Trophoblast cell (in vitro differentiated cells and primary cell): ENCODE results near the gene P4HTM.

Experiments
- DNase-seq, 2 donors: peaks; one replicate each; pipeline ENCODE4 v3.0.0-alpha.2; 2016
- H2AFZ ChIP-seq: 2 replicates; pipeline ENCODE4 v1.6.1; 2013; ENCODE audit warnings: low read length, moderate library complexity, mild to moderate bottlenecking; ENCODE audit not compliant: insufficient read depth, poor library complexity
- H2AK5ac ChIP-seq: 2 replicates; pipeline ENCODE4 v1.6.1; 2013; ENCODE audit warnings: mild to moderate bottlenecking, low read length
- H2BK120ac ChIP-seq: 2 replicates; pipeline ENCODE4 v1.6.1; 2013; ENCODE audit warnings: low read length, mild to moderate bottlenecking, moderate library complexity; ENCODE audit not compliant: insufficient read depth, poor library complexity
- H2BK12ac ChIP-seq: 2 replicates; pipeline ENCODE4 v1.6.1; 2013; ENCODE audit warnings: mild to moderate bottlenecking, low read length, moderate library complexity
- H2BK5ac ChIP-seq: 2 replicates; pipeline ENCODE4 v1.6.1; 2013; ENCODE audit warnings: low read length, low read depth, moderate library complexity, mild to moderate bottlenecking; ENCODE audit not compliant: poor library complexity
- H3K14ac ChIP-seq: 2 replicates; pipeline ENCODE4 v1.6.1; 2013; ENCODE audit warnings: mild to moderate bottlenecking, low read length
- H3K18ac ChIP-seq: 2 replicates; pipeline ENCODE4 v1.6.1; 2013; ENCODE audit warnings: mild to moderate bottlenecking, low read length
- H3K23ac ChIP-seq: 2 replicates; pipeline ENCODE4 v1.6.1; 2013; ENCODE audit warnings: low read length
- H3K27ac ChIP-seq: 2 replicates; pipeline ENCODE4 v1.5.1; 2013; ENCODE audit warnings: low read depth, mild to moderate bottlenecking, inconsistent platforms, low read length, moderate library complexity
- H3K27me3 ChIP-seq: 2 replicates; pipeline ENCODE4 v1.6.1; 2013; ENCODE audit warnings: inconsistent platforms, mild to moderate bottlenecking, low read length, moderate library complexity; ENCODE audit not compliant: insufficient read depth
- H3K36me3 ChIP-seq, 2 experiments: 1 replicate in 1 of 2; 2 replicates in 1 of 2; pipeline ENCODE4 v1.6.1; 2013; ENCODE audit warnings: low read length in 2 of 2, mild to moderate bottlenecking in 2 of 2, moderate library complexity in 1 of 2; ENCODE audit not compliant: insufficient read depth in 2 of 2, control insufficient read depth in 1 of 2
- H3K4ac ChIP-seq: 2 replicates; pipeline ENCODE4 v1.6.1; 2013; ENCODE audit warnings: low read depth, mild to moderate bottlenecking, low read length, moderate library complexity
- H3K4me1 ChIP-seq, 2 experiments: 1 replicate in 1 of 2; 2 replicates in 1 of 2; pipeline ENCODE4 v1.6.1; 2013; ENCODE audit warnings: low read length in 2 of 2, mild to moderate bottlenecking in 2 of 2, moderate library complexity in 1 of 2; ENCODE audit not compliant: insufficient read depth in 2 of 2, control insufficient read depth in 1 of 2
- H3K4me2 ChIP-seq: 2 replicates; pipeline ENCODE4 v1.6.1; 2013; ENCODE audit warnings: inconsistent platforms, mild to moderate bottlenecking, low read length, moderate library complexity
- H3K4me3 ChIP-seq: 2 replicates; pipeline ENCODE4 v1.5.1; 2013; ENCODE audit warnings: mild to moderate bottlenecking, low read depth, low read length, inconsistent platforms
- H3K79me1 ChIP-seq: one replicate; pipeline ENCODE4 v1.6.1; 2013; ENCODE audit warnings: low read length
- H3K79me2 ChIP-seq: 2 replicates; pipeline ENCODE4 v1.6.1; 2013; ENCODE audit warnings: low read length, mild to moderate bottlenecking; ENCODE audit not compliant: control insufficient read depth, insufficient read depth, poor library complexity
- H3K9ac ChIP-seq: 2 replicates; pipeline ENCODE4 v1.6.1; 2013; ENCODE audit warnings: mild to moderate bottlenecking, low read length
- H3K9me3 ChIP-seq: 2 replicates; pipeline ENCODE4 v1.6.1; 2013; ENCODE audit warnings: low read depth, mild to moderate bottlenecking, control low read depth, inconsistent platforms, low read length; ENCODE audit not compliant: insufficient read depth
- H4K12ac ChIP-seq: 2 replicates; pipeline ENCODE4 v1.6.1; 2013; ENCODE audit warnings: low read depth, mild to moderate bottlenecking, low read length, moderate library complexity
- H4K8ac ChIP-seq: 2 replicates; pipeline ENCODE4 v1.6.1; 2013; ENCODE audit warnings: low read depth, mild to moderate bottlenecking, low read length, moderate library complexity
- H4K91ac ChIP-seq: one replicate; pipeline ENCODE4 v1.6.1; 2013; ENCODE audit warnings: low read depth, mild to moderate bottlenecking, low read length, moderate library complexity
- WGBS: extraction: QIAGEN DNeasy Blood & Tissue Kit; methylation state at CpG from one replicate; pipeline ENCODE4 v1.1.7; 2013; ENCODE audit warnings: missing lambda C conversion rate; ENCODE audit not compliant: insufficient read length, insufficient coverage; ENCODE audit errors: extremely low coverage; 5-methylcytosine and 5-hydroxymethylcytosine counted together

P4HTM gene

DNA sequence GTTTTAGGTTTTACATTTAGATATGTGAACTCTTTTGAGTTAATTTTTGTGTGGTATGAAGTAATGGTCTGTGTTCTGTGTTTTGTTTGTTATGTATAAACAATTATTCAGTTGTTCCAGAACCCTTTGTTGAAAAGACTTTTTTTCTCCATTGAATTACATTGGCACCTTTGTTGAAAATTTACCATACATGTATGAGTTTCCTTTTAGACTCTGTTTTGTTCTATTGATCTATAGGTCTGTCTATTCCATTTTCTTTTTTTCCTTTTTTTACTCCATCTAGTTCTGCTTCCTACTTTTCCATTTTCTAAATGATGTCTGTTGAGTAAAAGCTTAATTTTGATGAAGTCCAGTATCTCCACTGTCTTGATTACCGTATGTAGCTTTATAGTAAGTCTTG, 40.0 kb upstream of the P4HTM start:
- H2AFZ ChIP-seq = no peak overlapping the region
- no peaks in the 10 kb centered on the region for H3K4me1 ChIP-seq
- H3K9ac ChIP-seq = no peak overlapping the region
- H4K91ac ChIP-seq = no peak overlapping the region
- H4K8ac ChIP-seq = no peak overlapping the region
- H2AK5ac ChIP-seq = no peak overlapping the region
- H3K79me2 ChIP-seq = no peaks in the 10 kb centered on the region
- no peak overlapping the region for H2BK5ac ChIP-seq
- H3K27ac ChIP-seq = no peak overlapping the region
- H2BK12ac ChIP-seq = no peak overlapping the region
- no peaks in the 10 kb centered on the region for H3K9me3 ChIP-seq
- H3K27me3 ChIP-seq = no peaks in the 10 kb centered on the region
- peaks cover 7 to 8% of the 10 kb centered on the region in 2 experiments for H3K36me3 ChIP-seq
- H3K4me3 ChIP-seq = no peak overlapping the region
- no peaks in the 10 kb centered on the region for H3K79me1 ChIP-seq
- H4K12ac ChIP-seq = no peak overlapping the region
- no peak for DNase-seq
- H3K23ac ChIP-seq = no peak overlapping the region
- no peak overlapping the region for H3K4me2 ChIP-seq
- H3K14ac ChIP-seq = no peak overlapping the region
- no peak overlapping the region for H3K18ac ChIP-seq
- H3K4ac ChIP-seq = no peak overlapping the region
- no CpG with 5 or more reads among the region's 1 CpG for WGBS
- no peak overlapping the region for H2BK120ac ChIP-seq

DNA sequence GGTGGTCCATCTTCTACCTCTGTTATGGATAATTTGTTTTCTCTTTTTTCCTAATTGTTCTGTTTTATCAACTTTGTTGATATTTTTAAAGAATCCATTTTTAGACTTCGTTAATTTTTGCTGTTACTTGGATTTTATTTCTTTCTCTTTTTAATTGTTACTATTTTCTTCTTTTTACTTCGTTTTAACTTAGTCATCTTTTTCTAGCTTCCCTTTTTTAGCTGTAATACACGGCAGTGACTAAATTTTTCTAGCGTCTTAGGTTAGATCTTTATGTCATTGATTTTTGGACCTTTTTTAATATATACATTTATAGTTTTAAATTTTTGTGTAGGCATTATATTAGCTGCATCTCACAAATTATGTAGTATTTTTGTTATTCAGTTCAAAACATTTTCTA, 38.3 kb upstream of the P4HTM start:
- H3K4me1 ChIP-seq = no peaks in the 10 kb centered on the region
- no peaks in the 10 kb centered on the region for H3K79me1 ChIP-seq
- H4K8ac ChIP-seq = no peak overlapping the region
- no peak overlapping the region for H2BK120ac ChIP-seq
- no peak overlapping the region for H2BK5ac ChIP-seq
- H3K27ac ChIP-seq = no peak overlapping the region
- H3K9ac ChIP-seq = no peak overlapping the region
- H4K91ac ChIP-seq = no peak overlapping the region
- no peak overlapping the region for H4K12ac ChIP-seq
- no peak for DNase-seq
- H3K79me2 ChIP-seq = no peaks in the 10 kb centered on the region
- no peak overlapping the region for H3K4me2 ChIP-seq
- H3K4ac ChIP-seq = no peak overlapping the region
- H3K14ac ChIP-seq = no peak overlapping the region
- no peaks in the 10 kb centered on the region for H3K27me3 ChIP-seq
- no peaks in the 10 kb centered on the region for H3K9me3 ChIP-seq
- peaks cover 7 to 8% of the 10 kb centered on the region in 2 experiments for H3K36me3 ChIP-seq
- H2AK5ac ChIP-seq = no peak overlapping the region
- H2AFZ ChIP-seq = no peak overlapping the region
- H2BK12ac ChIP-seq = no peak overlapping the region
- no peak overlapping the region for H3K18ac ChIP-seq
- no peak overlapping the region for H3K23ac ChIP-seq
- no CpG with 5 or more reads among the region's 4 CpGs for whole genome bisulfite sequencing
- no peak overlapping the region for H3K4me3 ChIP-seq

DNA sequence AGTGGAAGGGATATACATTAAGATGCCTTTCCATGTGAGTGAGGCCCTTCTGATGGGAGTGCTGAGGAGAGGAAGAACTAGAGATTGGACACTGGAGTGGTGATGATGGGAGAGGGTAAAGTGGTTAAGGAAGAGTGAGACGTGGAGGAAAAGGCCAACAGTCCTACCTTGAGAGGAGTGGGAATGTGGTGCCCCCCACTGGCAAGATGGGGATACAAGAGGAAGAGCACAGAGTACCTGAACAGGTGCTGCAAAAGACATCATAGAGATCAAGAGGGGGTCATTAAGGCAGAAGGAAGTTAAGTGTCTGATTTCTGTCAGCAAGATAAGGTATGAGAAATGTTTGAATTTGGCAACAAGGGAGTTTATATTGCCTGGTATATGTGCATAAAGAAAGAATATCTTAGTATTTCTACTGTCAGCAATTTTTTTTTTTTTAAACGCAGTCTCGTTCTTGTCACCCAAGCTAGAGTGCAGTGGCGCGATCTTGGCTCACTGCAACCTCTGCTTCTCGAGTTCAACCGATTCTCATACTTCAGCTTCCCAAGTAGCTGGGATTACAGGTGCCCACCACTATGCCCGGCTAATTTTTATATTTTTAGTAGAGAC, 37.4 kb upstream of the P4HTM start:
- no peak overlapping the region for H2AFZ ChIP-seq
- no peak overlapping the region for H2BK5ac ChIP-seq
- no peaks in the 10 kb centered on the region for H3K9me3 ChIP-seq
- no peak overlapping the region for H3K4me2 ChIP-seq
- H3K4me1 ChIP-seq = no peaks in the 10 kb centered on the region
- no peak overlapping the region for H3K23ac ChIP-seq
- no peak overlapping the region for H2BK120ac ChIP-seq
- no peak overlapping the region for H3K4me3 ChIP-seq
- no peak overlapping the region for H4K12ac ChIP-seq
- no peak overlapping the region for H3K4ac ChIP-seq
- no CpG with 5 or more reads among the region's 8 CpGs for WGBS
- no peak overlapping the region for H3K27ac ChIP-seq
- no peak overlapping the region for H2AK5ac ChIP-seq
- no peaks in the 10 kb centered on the region for H3K79me1 ChIP-seq
- no peak overlapping the region for H4K91ac ChIP-seq
- peak in 1 of 2 donors; percentile 45 for DNase-seq
- H2BK12ac ChIP-seq = no peak overlapping the region
- no peak overlapping the region for H4K8ac ChIP-seq
- H3K18ac ChIP-seq = no peak overlapping the region
- no peaks in the 10 kb centered on the region for H3K27me3 ChIP-seq
- H3K9ac ChIP-seq = no peak overlapping the region
- H3K36me3 ChIP-seq = peaks cover 8% of the 10 kb centered on the region in 2 experiments
- no peaks in the 10 kb centered on the region for H3K79me2 ChIP-seq
- no peak overlapping the region for H3K14ac ChIP-seq

DNA sequence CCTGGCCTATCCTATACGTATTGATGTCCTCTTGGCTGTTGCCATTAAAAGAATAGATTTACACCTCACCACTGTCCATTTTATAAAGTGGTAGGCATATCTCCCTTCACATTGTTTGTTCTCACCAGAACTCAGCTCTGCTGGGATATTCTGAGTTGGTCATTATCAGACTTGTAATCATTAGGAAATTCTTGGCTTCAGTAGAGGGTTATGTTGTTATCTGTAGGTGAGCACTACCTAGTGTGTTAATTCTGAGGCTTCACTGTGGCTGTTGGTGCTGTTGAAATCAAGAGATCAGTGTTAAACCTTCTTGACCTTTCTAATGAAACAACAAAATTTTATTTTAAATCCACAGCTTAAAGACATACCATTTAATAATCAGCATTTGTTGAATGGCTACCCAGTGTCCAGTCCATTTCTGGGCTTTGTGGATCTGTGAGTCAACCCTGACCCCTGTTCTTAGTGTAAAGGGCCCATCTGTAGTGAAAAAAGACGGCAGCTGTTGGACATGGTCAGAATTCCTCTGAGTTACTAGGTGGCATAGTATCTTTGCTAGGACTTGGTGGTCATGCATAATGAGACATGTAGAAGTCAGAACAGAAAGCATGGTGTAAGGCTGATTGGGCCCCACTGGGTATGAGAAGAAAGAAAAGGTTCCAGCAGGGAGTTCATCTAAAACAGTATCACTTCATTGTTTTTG, 32.9 kb upstream of the P4HTM start:
- H3K4me2 ChIP-seq = no peak overlapping the region
- no peak overlapping the region for H3K9ac ChIP-seq
- no peak overlapping the region for H2BK12ac ChIP-seq
- no peak overlapping the region for H3K18ac ChIP-seq
- H3K27me3 ChIP-seq = no peaks in the 10 kb centered on the region
- H3K4me3 ChIP-seq = no peak overlapping the region
- H4K8ac ChIP-seq = no peak overlapping the region
- no peak overlapping the region for H2BK5ac ChIP-seq
- no peak overlapping the region for H3K14ac ChIP-seq
- no peak overlapping the region for H3K4ac ChIP-seq
- peaks cover 0 to 2% of the 10 kb centered on the region in 2 experiments for H3K4me1 ChIP-seq
- no peak overlapping the region for H3K27ac ChIP-seq
- H3K79me1 ChIP-seq = no peaks in the 10 kb centered on the region
- no peak overlapping the region for H2BK120ac ChIP-seq
- peaks cover 14 to 20% of the 10 kb centered on the region in 2 experiments for H3K36me3 ChIP-seq
- DNase-seq = peak; percentile 33 to 49
- no peak overlapping the region for H4K12ac ChIP-seq
- no peak overlapping the region for H2AK5ac ChIP-seq
- no peak overlapping the region for H3K23ac ChIP-seq
- no peak overlapping the region for H4K91ac ChIP-seq
- H3K9me3 ChIP-seq = no peaks in the 10 kb centered on the region
- no CpG with 5 or more reads among the region's 2 CpGs for WGBS
- H3K79me2 ChIP-seq = no peaks in the 10 kb centered on the region
- no peak overlapping the region for H2AFZ ChIP-seq
